ENCODE results near the gene MOSPD2. TPM values are rescaled to one million over a fixed set of nuclear protein-coding genes. Genes with fewer than 3 reads are reported as not detected.

Gene MOSPD2
- total and polyA plus RNA-seq, 2 donors (not counting 3 experiments of a cell fraction or from before 2014, with no cell fraction given), result 4.9 to 14.9 TPM

DNA sequence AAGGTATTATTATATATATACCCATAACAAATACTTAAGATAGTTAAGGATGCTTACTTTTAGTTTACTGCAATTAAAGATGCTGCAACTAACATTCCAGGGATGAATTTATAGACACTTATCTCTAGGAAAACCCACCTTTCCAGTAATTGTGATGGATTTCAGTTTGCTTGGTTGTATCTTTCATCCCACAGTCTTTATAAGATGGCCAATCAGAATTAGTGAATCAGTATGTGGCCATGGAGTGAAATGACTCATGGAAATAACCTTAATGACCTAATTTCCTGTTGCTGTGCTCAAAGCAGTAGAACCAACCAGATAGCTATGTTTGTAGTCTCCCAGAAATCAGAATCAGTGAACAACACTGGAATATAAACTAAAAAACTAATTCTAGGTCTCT is 26.4 kb downstream of the MOSPD2 start:
- peak; percentile 81 for DNase-seq (ENCODE audit: low read depth, low spot score)
- no peaks in the 10 kb centered on the region for H3K36me3 ChIP-seq (ENCODE audit: control insufficient read depth in 2 of 2, extremely low read depth in 1 of 2, insufficient read depth in 2 of 2, low read length in 2 of 2)
- no peak overlapping the region for H2AFZ ChIP-seq (ENCODE audit: low read depth, low read length)
- intact Hi-C loops (cut with micrococcal nuclease) (no loop called here), dilution Hi-C loops (cut with MboI; ENCODE audit: extremely low pct_ligation_motif_present, low sequenced_read_pairs) (no loop called here)
- no TSS peak for BruUV-seq (replicated peaks)
- peak overlapping the region; percentile 31 for H3K9ac ChIP-seq (replicated peaks; ENCODE audit: extremely low read depth, insufficient read depth, low read length)
- H3K27me3 ChIP-seq (ENCODE audit: control insufficient read depth in 2 of 2, insufficient read depth in 2 of 2, low read length in 2 of 2), result no peaks in the 10 kb centered on the region
- ChIA-PET CTCF (interaction anchor here (1.0 to 1.2 kb wide), 2 partner anchors 9 to 29 kb away, joined by 3 read pairs; no protein-coding TSS in a partner anchor), POLR2A (no interaction called here)
- peaks cover 9% of the 10 kb centered on the region for H3K4me1 ChIP-seq (ENCODE audit: control insufficient read depth, extremely low read depth, insufficient read depth, low read length)
- no peaks in the 10 kb centered on the region for H3K79me2 ChIP-seq (ENCODE audit: control insufficient read depth, insufficient read depth, low read length)
- peak; percentile 91 for FAIRE-seq
- H4K20me1 ChIP-seq (replicated peaks; ENCODE audit: control insufficient read depth, extremely low read depth, insufficient read depth, low read length), result no peaks in the 10 kb centered on the region
- peak overlapping the region; percentile 47 for H3K4me2 ChIP-seq (ENCODE audit: insufficient read depth, low read length)
- peak overlapping the region; percentile 61 for H3K27ac ChIP-seq (ENCODE audit: insufficient read depth, low read depth, low read length)
- no peak overlapping the region for H3K4me3 ChIP-seq (replicated peaks in 1 of 3; ENCODE audit: insufficient read depth in 1 of 3, low read depth in 1 of 3, low read length in 3 of 3)
- TF ChIP-seq, protein P1, sequence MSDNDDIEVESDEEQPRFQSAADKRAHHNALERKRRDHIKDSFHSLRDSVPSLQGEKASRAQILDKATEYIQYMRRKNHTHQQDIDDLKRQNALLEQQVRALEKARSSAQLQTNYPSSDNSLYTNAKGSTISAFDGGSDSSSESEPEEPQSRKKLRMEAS (IDR thresholded peaks at IDR 0.05; ENCODE audit: insufficient read depth, insufficient read length), result no peak
- TF ChIP-seq POLR2A (IDR thresholded peaks at IDR 0.05; ENCODE audit: low read depth, low read length) (no peak), POLR2AphosphoS5 (IDR thresholded peaks at IDR 0.05; ENCODE audit: insufficient read depth, low read depth, low read length) (no peak), GATA2 (IDR thresholded peaks at IDR 0.05; ENCODE audit: insufficient read depth, insufficient read length, low read depth, low read length) (no peak), FOS (IDR thresholded peaks at IDR 0.05; ENCODE audit: borderline replicate concordance, insufficient read depth, low read length) (peak; percentile 67), JUN (IDR thresholded peaks at IDR 0.05; ENCODE audit: borderline replicate concordance, insufficient read depth, insufficient read length, low read depth) (peak; percentile 77)
- no peaks in the 10 kb centered on the region for H3K9me3 ChIP-seq (replicated peaks; ENCODE audit: control insufficient read depth, insufficient read depth, low read length)
- H3K9me1 ChIP-seq (replicated peaks; ENCODE audit: control insufficient read depth, extremely low read depth, insufficient read depth, low read length), result no peaks in the 10 kb centered on the region

DNA sequence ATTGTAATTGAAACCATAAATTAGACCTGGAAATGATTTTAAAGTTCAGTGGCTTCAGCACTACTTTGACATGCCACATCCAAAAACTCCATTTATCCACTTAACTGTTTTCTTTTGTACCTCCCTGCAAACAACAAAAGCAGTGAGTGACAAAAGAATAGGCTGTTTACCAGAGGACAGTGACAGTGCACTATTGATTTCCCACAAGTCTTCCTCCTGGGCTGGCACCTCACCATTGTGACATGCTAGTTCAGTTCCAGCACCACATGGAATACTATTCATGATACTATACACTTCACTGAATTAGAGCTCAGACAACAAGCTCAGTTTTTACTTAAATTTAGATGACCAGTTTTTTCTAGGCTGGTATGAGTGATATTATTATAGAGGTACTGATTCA is 29.3 kb downstream of the MOSPD2 start:
- dilution Hi-C loops (cut with MboI; ENCODE audit: extremely low pct_ligation_motif_present, low sequenced_read_pairs), result no loop called here
- ChIA-PET CTCF (no interaction called here), POLR2A (no interaction called here)
- no peak overlapping the region for H3K4me2 ChIP-seq (ENCODE audit: insufficient read depth, low read length)
- H3K9ac ChIP-seq (replicated peaks; ENCODE audit: extremely low read depth, insufficient read depth, low read length), result no peak overlapping the region
- intact Hi-C loops (cut with micrococcal nuclease), result no loop called here
- H3K9me1 ChIP-seq (replicated peaks; ENCODE audit: control insufficient read depth, extremely low read depth, insufficient read depth, low read length), result no peaks in the 10 kb centered on the region
- no peak overlapping the region for H3K4me3 ChIP-seq (replicated peaks in 1 of 3; ENCODE audit: insufficient read depth in 1 of 3, low read depth in 1 of 3, low read length in 3 of 3)
- no peak for DNase-seq (ENCODE audit: low read depth, low spot score)
- H4K20me1 ChIP-seq (replicated peaks; ENCODE audit: control insufficient read depth, extremely low read depth, insufficient read depth, low read length), result no peaks in the 10 kb centered on the region
- H3K36me3 ChIP-seq (ENCODE audit: control insufficient read depth in 2 of 2, extremely low read depth in 1 of 2, insufficient read depth in 2 of 2, low read length in 2 of 2), result no peaks in the 10 kb centered on the region
- no peak for FAIRE-seq
- H3K27me3 ChIP-seq (ENCODE audit: control insufficient read depth in 2 of 2, insufficient read depth in 2 of 2, low read length in 2 of 2), result no peaks in the 10 kb centered on the region
- no TSS peak for BruUV-seq (replicated peaks)
- TF ChIP-seq, protein P1 (IDR thresholded peaks at IDR 0.05; ENCODE audit: insufficient read depth, insufficient read length), result no peak
- no peak for TF ChIP-seq JUN (IDR thresholded peaks at IDR 0.05; ENCODE audit: borderline replicate concordance, insufficient read depth, insufficient read length, low read depth)
- H2AFZ ChIP-seq (ENCODE audit: low read depth, low read length), result no peak overlapping the region
- peaks cover 9% of the 10 kb centered on the region for H3K4me1 ChIP-seq (ENCODE audit: control insufficient read depth, extremely low read depth, insufficient read depth, low read length)
- H3K79me2 ChIP-seq (ENCODE audit: control insufficient read depth, insufficient read depth, low read length), result no peaks in the 10 kb centered on the region
- no peaks in the 10 kb centered on the region for H3K9me3 ChIP-seq (replicated peaks; ENCODE audit: control insufficient read depth, insufficient read depth, low read length)
- no peak overlapping the region for H3K27ac ChIP-seq (ENCODE audit: insufficient read depth, low read depth, low read length)

Data from endothelial cell of umbilical vein (primary cell).